Mucosa of descending colon (tissue), 3 donors: ENCODE results near the gene ZNF532. TPM values are rescaled to one million over a fixed set of nuclear protein-coding genes. Genes with fewer than 3 reads are reported as not detected.

Experiments used
- ATAC-seq: fragments of 200-7000 bp; cut with Tn5 transposase; one replicate; pipeline ENCODE4 v1.9.1; 2020; ENCODE audit warnings: mild to moderate bottlenecking, moderate library complexity
- DNase-seq, 3 donors: peaks; one replicate each; pipeline ENCODE4 v3.0.0-alpha.2; 2020
- H3K36me3 ChIP-seq: fragments of 200-600 bp; one replicate; pipeline ENCODE4 v1.8.0; 2021; ENCODE audit warnings: low read depth, mild to moderate bottlenecking
- H3K4me1 ChIP-seq: fragments of 200-600 bp; one replicate; pipeline ENCODE4 v1.8.0; 2021; ENCODE audit warnings: low read depth, mild to moderate bottlenecking
- H3K4me3 ChIP-seq: fragments of 200-600 bp; one replicate; pipeline ENCODE4 v1.8.0; 2021; ENCODE audit warnings: mild to moderate bottlenecking
- H3K9me3 ChIP-seq: fragments of 200-600 bp; one replicate; pipeline ENCODE4 v1.8.0; 2021; ENCODE audit warnings: mild to moderate bottlenecking
- intact Hi-C, 2 donors: fragments of 100-400 bp; cut with DNase I in 1 of 2; cut with micrococcal nuclease in 1 of 2; formaldehyde crosslinking; loops; one replicate each; pipeline versions ENCODE4 v1.11.0 to v1.11.1; 2022; cut with DNase I, micrococcal nuclease
- total RNA-seq, 3 donors: library from RNA; stranded (reverse); fragmentation: NEBNext Ultra II Directional in 2 of 3; extraction: Animal tissue kit (Norgen Biotek cat#: 25700) in 2 of 3; gene quantifications; one replicate each; pipeline versions ENCODE4 v1.2.1 to v1.2.4, GENCODE V29; 2021 to 2023
- TF ChIP-seq, protein P1 (sequence below): fragments of 200-600 bp; IDR thresholded peaks from one replicate; pipeline ENCODE4 v1.8.0; 2022; ENCODE audit warnings: antibody characterized with exemption, mild to moderate bottlenecking
- donor health status: DM: no; HTN: no; CAD: no; lungs with moderate emphysema.
- donor health status: DM: no; HTN: no; CAD: no.
- donor health status: DM: no; HTN: yes; CAD: no.

Gene ZNF532
- total RNA-seq, 3 donors from 2014 or later = 11.2 to 104 (median 16.3) TPM

DNA sequence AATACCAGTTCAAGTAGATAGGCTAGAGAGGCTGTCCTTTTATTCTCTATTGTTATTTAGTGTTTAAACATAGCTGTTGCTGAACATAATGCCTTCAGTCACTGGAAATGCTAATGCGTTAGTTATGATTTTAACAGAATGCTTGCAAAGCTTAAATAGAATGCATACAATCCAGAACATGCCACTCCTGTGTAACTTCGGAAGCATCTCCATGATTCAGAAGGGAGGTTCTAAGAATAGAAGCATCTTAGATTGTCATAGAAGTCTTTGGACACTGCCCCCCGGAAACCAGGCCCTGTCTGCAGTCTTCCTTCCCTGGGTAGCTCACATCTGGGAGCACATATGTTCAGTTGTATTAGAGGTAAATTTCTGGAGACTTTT lies 73.2 kb downstream of the ZNF532 start:
- no peak overlapping the region for H3K4me3 ChIP-seq
- peaks cover 5% of the 10 kb centered on the region for H3K4me1 ChIP-seq
- ATAC-seq (no peak), DNase-seq (no peak)
- intact Hi-C loops = loop anchor here in 1 of 2 donors (10.0 kb wide), 1 partner anchor 153 kb away; no protein-coding TSS in a partner anchor
- H3K36me3 ChIP-seq = no peaks in the 10 kb centered on the region
- H3K9me3 ChIP-seq = no peaks in the 10 kb centered on the region
- TF ChIP-seq, protein P1, sequence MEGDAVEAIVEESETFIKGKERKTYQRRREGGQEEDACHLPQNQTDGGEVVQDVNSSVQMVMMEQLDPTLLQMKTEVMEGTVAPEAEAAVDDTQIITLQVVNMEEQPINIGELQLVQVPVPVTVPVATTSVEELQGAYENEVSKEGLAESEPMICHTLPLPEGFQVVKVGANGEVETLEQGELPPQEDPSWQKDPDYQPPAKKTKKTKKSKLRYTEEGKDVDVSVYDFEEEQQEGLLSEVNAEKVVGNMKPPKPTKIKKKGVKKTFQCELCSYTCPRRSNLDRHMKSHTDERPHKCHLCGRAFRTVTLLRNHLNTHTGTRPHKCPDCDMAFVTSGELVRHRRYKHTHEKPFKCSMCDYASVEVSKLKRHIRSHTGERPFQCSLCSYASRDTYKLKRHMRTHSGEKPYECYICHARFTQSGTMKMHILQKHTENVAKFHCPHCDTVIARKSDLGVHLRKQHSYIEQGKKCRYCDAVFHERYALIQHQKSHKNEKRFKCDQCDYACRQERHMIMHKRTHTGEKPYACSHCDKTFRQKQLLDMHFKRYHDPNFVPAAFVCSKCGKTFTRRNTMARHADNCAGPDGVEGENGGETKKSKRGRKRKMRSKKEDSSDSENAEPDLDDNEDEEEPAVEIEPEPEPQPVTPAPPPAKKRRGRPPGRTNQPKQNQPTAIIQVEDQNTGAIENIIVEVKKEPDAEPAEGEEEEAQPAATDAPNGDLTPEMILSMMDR = no peak

DNA sequence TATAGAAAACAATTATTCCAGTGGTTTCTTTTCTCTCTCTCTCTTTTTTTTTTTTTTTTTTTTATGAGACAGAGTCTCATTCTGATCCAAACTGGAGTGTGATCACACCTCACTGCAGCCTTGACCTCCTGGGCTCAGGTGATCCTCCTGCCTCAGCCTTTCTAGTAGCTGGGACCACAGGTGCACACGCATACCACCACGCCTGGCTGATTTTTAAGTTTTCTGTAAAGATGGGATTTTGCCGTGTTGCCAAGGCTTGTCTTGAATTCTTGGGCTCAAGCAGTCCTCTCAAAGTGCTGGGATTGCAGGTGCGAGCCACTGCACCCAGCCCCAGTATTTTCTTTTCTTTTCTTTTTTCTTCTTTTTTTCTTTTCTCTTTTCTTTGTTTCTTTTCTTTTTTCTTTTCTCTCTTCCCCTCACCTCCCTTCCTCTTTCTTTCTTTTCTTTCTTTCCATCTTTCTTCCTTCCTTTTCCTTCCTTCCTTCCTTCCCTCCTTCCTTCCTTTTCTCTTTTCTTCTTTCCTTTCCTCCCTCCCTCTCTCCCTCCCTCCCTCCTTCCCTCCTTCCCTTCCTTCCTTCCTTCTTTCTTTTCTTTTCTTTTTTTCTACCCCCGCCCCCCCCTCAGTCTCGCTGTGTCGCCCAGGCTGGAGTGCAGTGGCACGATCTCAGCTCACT lies 76.9 kb downstream of the ZNF532 start:
- intact Hi-C loops = no loop called here
- ATAC-seq = no peak
- H3K36me3 ChIP-seq = no peaks in the 10 kb centered on the region

DNA sequence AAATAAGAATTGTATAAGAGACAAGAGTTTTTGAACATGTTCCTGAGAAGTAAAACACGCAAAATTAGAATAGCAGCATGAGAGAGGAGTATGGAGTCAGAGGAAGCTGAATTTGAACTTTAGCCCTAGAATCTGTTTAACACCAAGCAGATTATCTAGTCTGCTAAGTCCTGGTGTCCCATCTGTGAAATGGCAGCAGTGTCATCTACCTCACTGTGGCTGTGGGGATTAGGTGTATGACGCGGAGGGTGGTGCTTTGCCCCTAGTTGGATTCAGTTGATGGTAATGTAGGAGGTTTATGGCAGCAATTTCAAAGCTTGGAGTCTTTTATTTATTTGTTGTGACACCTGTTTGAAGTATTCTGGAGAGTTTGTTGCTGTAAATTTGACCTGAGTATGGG lies 79.2 kb downstream of the ZNF532 start:
- H3K9me3 ChIP-seq = no peaks in the 10 kb centered on the region
- DNase-seq = no peak
- TF ChIP-seq, protein P1 = no peak
- H3K4me3 ChIP-seq = no peak overlapping the region
- ATAC-seq = no peak
- intact Hi-C loops = no loop called here
- peaks cover 5% of the 10 kb centered on the region for H3K4me1 ChIP-seq
- H3K36me3 ChIP-seq = no peaks in the 10 kb centered on the region

More for the DNA sequence above, 76.9 kb downstream of the ZNF532 start:
- no peak for DNase-seq
- TF ChIP-seq, protein P1 = no peak
- Histone ChIP-seq H3K4me1 (peaks cover 5% of the 10 kb centered on the region), H3K9me3 (no peaks in the 10 kb centered on the region), H3K4me3 (no peak overlapping the region)

DNA sequence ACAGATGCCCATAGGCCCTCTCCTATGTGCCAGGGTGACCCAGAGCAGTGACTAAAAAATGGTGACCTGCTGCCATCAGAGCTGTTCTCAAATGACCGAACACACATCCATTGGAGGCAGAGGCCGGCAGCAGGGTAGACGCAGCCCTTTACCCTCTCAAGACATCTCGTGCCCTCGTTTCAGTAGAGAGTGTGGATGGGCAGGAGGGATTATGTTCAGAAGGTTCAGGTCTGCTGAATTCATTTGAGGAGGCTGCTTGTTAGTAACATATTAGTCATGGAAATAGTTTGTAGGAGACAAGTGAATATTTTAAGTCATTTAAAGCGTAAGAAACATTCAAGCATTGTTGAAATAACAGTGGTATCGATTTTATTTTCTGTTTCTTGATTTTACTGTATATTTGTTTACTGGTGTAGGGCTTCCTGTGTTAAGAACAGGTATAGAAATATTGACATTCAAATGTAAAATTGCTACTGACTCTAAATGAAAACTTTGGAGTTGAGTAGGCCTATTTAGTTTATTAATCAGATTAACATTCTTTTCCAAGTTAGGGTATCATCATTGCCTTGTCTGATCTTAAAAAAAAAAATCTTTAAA lies 82.6 kb downstream of the ZNF532 start:
- no peak for ATAC-seq
- TF ChIP-seq, protein P1 = no peak

DNA sequence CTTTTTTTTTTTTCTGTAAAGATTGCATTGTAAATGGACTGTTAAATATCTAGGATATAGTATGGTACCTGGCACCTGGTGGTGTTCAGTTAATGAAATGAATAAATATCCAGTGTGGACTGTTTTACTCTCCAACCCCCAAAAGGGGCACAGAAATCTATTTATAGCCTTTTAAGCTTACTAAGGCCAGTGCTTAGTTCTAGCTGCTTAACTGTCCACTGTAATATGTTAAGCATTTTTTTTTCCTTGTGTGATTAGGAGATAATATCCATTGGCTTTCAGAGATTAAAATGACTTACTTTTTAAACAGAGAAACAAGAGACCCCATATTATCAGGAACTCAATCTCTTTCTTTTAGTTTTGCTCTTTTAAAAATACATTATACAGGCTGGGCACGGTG lies 84.4 kb downstream of the ZNF532 start:
- Histone ChIP-seq H3K4me3 (no peak overlapping the region), H3K9me3 (no peaks in the 10 kb centered on the region), H3K36me3 (no peaks in the 10 kb centered on the region), H3K4me1 (no peaks in the 10 kb centered on the region)
- TF ChIP-seq, protein P1 = no peak
- intact Hi-C loops = no loop called here
- DNase-seq (no peak), ATAC-seq (no peak)

More for the DNA sequence above, 82.6 kb downstream of the ZNF532 start:
- no peak for DNase-seq
- H3K4me1 ChIP-seq = peaks cover 5% of the 10 kb centered on the region
- H3K36me3 ChIP-seq = no peaks in the 10 kb centered on the region
- intact Hi-C loops = no loop called here
- H3K4me3 ChIP-seq = no peak overlapping the region
- no peaks in the 10 kb centered on the region for H3K9me3 ChIP-seq
